Small intestine (tissue), 7 donors: ENCODE results near the gene AQP11. TPM values are rescaled to one million over a fixed set of nuclear protein-coding genes. Genes with fewer than 3 reads are reported as not detected.
"Not testable (repeated sequence)": the region's sequence is repeated elsewhere in the genome, so short reads cannot be mapped to it uniquely, and the experiment has no call there.

Source experiments
- DNase-seq, 2 donors: peaks; one replicate each; pipeline versions ENCODE4 v3.0.0 to v3.0.0-alpha.2; 2013
- FAIRE-seq: peaks from 2 replicates; lab custom pipeline; 2012; peaks lifted over from hg19 to GRCh38; lab: Jason Lieb, UNC
- H3K27ac ChIP-seq, 3 donors: one replicate each; pipeline ENCODE4 v1.5.1; 2013; ENCODE audit warnings: low read length in 2 of 3, mild to moderate bottlenecking in 2 of 3, control low read depth in 1 of 3, inconsistent platforms in 1 of 3, low read depth in 1 of 3, moderate library complexity in 1 of 3
- H3K27me3 ChIP-seq, 3 donors: one replicate each; pipeline ENCODE4 v1.6.1; 2013; ENCODE audit warnings: low read length in 3 of 3, inconsistent platforms in 1 of 3; ENCODE audit not compliant: control insufficient read depth in 3 of 3, insufficient read depth in 3 of 3
- H3K36me3 ChIP-seq, 3 donors: one replicate each; pipeline ENCODE4 v1.6.1; 2013; ENCODE audit warnings: low read length in 3 of 3, inconsistent platforms in 1 of 3, low read depth in 1 of 3, mild to moderate bottlenecking in 1 of 3, moderate library complexity in 1 of 3; ENCODE audit not compliant: control insufficient read depth in 3 of 3, insufficient read depth in 2 of 3
- H3K4me1 ChIP-seq, 3 donors: one replicate each; pipeline ENCODE4 v1.6.1; 2013; ENCODE audit warnings: low read length in 2 of 3, inconsistent platforms in 1 of 3, low read depth in 1 of 3, mild to moderate bottlenecking in 1 of 3, moderate library complexity in 1 of 3; ENCODE audit not compliant: control insufficient read depth in 3 of 3, insufficient read depth in 2 of 3
- H3K4me3 ChIP-seq, 3 donors: one replicate each; pipeline ENCODE4 v1.5.1; 2013; ENCODE audit warnings: low read length in 3 of 3, control low read depth in 1 of 3, inconsistent platforms in 1 of 3, low read depth in 1 of 3, mild to moderate bottlenecking in 1 of 3, moderate library complexity in 1 of 3
- H3K9me3 ChIP-seq, 2 donors: one replicate each; pipeline ENCODE4 v1.6.1; 2013; ENCODE audit warnings: low read depth in 1 of 2, low read length in 1 of 2; ENCODE audit not compliant: control insufficient read depth in 2 of 2, insufficient read depth in 1 of 2
- WGBS, 3 donors: extraction: QIAGEN DNeasy Blood & Tissue Kit; methylation state at CpG; one replicate each; pipeline ENCODE4 v1.1.7; 2013; 5-methylcytosine and 5-hydroxymethylcytosine counted together
- polyA plus RNA-seq, 4 donors: library from polyadenylated mRNA; stranded (reverse) in 3 of 4; unstranded in 1 of 4; fragments of 200-250 nt in 3 of 4; fragments of 120-200 nt in 1 of 4; gene quantifications; one replicate each; pipeline versions ENCODE4 v1.2.1 to v1.2.3, GENCODE V29; 2013
- donor health status: healthy with polysubstance abuse.
- donor health status: control.
- donor health status: control.
- donor health status: Bipolar disorder and iron deficiency.
- donor health status: healthy.

The AQP11 gene
- polyA plus RNA-seq, 4 donors: 9.8 to 23.5 (median 16.4) TPM

GRCh38 chr11:77633926-77634325 lies 44.2 kb downstream of the AQP11 start:
- not testable (repeated sequence) for H3K27me3 ChIP-seq, H3K27ac ChIP-seq, H3K9me3 ChIP-seq, H3K4me3 ChIP-seq, DNase-seq, FAIRE-seq, H3K4me1 ChIP-seq
- 87 to 93% (median 91%) methylated on average over 5 of the region's 5 CpGs for WGBS, 3 donors
- H3K36me3 ChIP-seq: peaks cover 0 to 13% (median 2%) of the 10 kb centered on the region in 3 donors

- H3K9me3 ChIP-seq: peaks cover 0 to 15% of the 10 kb centered on the region in 2 donors
- H3K27me3 ChIP-seq: no peaks in the 10 kb centered on the region
- 1 to 2% (median 1%) methylated on average over 14 of the region's 14 CpGs for whole genome bisulfite sequencing, 3 donors
- peak overlapping the region in 1 of 3 donors; percentile 80 for H3K27ac ChIP-seq
- H3K4me3 ChIP-seq: peak overlapping the region; percentile 76 to 91 (median 88)
- FAIRE-seq (no peak), DNase-seq (peak in 1 of 2 donors; percentile 18)
- H3K36me3 ChIP-seq: peaks cover 0 to 8% (median under 1%) of the 10 kb centered on the region in 3 donors
- peaks cover 3 to 8% (median 3%) of the 10 kb centered on the region in 3 donors for H3K4me1 ChIP-seq
These were observed 47.1 kb downstream of the AQP11 start for GRCh38 chr11:77636731-77637344.

- H3K27ac ChIP-seq: peak within 1 kb of the TSS; percentile 69 to 93 (median 80)
- H3K4me1 ChIP-seq: peaks cover 3 to 8% (median 3%) of the 10 kb centered on the region in 3 donors
- FAIRE-seq: no peak
- peaks cover 0 to 15% of the 10 kb centered on the region in 2 donors for H3K9me3 ChIP-seq
- no peaks in the 10 kb centered on the region for H3K27me3 ChIP-seq
- H3K4me3 ChIP-seq: peak within 1 kb of the TSS; percentile 76 to 91 (median 88)
- H3K36me3 ChIP-seq: peaks cover 0 to 7% (median 0%) of the 10 kb centered on the region in 3 donors
- 1% methylated on average over 39 to 41 of the region's 41 CpGs for WGBS, 3 donors
- peak; percentile 90 to 93 for DNase-seq
These were observed 47.8 kb downstream of the AQP11 start, which contains the start of gene CLNS1A for GRCh38 chr11:77637345-77638165. Gene CLNS1A (minus strand): TSS chr11:77637794. CDS start chr11:77637714, 80 bp downstream.

- WGBS, 3 donors: 79 to 85% (median 80%) methylated on average over 2 of the region's 2 CpGs
- H3K27ac ChIP-seq: no peak overlapping the region
These were observed 52.5 kb downstream of the AQP11 start for GRCh38 chr11:77642228-77642627.

DNA sequence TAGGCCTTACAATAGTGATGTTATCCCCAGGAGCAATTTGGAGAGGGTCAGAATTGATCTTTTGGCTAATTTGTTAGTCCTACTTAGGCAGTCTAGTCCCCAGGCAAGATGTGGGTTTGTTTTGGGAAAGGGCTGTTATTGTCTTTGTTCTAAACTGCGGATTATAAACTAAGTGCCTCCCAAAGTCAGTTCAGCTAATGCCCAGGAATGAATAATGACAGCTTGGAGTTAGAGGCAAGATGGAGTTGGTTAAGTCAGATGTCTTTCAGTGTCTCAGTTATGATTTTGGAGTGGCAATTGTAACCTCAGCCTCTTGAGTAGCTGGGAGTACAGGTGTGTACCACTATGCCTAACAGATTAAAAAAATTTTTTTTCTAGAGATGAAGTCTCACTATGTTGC lies 55.1 kb downstream of the AQP11 start:
- no peak for DNase-seq
- Histone ChIP-seq H3K36me3 (no peaks in the 10 kb centered on the region), H3K27me3 (no peaks in the 10 kb centered on the region), H3K4me1 (peaks cover 0 to 1% (median 0%) of the 10 kb centered on the region in 3 donors), H3K27ac (no peak overlapping the region), H3K9me3 (peaks cover 0 to 13% of the 10 kb centered on the region in 2 donors), H3K4me3 (no peak overlapping the region)
- no peak for FAIRE-seq
- WGBS, 3 donors: 76 to 94% (median 86%) methylated on average over 1 of the region's 1 CpG

More at GRCh38 chr11:77642228-77642627, 52.5 kb downstream of the AQP11 start:
- FAIRE-seq (no peak), DNase-seq (peak in 1 of 2 donors; percentile 13)
- H3K4me3 ChIP-seq: no peak overlapping the region
- H3K4me1 ChIP-seq: peaks cover 0 to 2% (median 0%) of the 10 kb centered on the region in 3 donors
- H3K9me3 ChIP-seq: peaks cover 0 to 15% of the 10 kb centered on the region in 2 donors
- H3K36me3 ChIP-seq: no peaks in the 10 kb centered on the region
- no peaks in the 10 kb centered on the region for H3K27me3 ChIP-seq

- H3K27ac ChIP-seq: no peak overlapping the region
- no peak for DNase-seq
- no peaks in the 10 kb centered on the region for H3K36me3 ChIP-seq
- no peaks in the 10 kb centered on the region for H3K27me3 ChIP-seq
- H3K4me1 ChIP-seq: peaks cover 0 to 3% (median 0%) of the 10 kb centered on the region in 3 donors
- H3K4me3 ChIP-seq: no peak overlapping the region
- no peaks in the 10 kb centered on the region for H3K9me3 ChIP-seq
- FAIRE-seq: no peak
- 72 to 83% (median 81%) methylated on average over 3 of the region's 3 CpGs for WGBS, 3 donors
These were observed 58.0 kb downstream of the AQP11 start for GRCh38 chr11:77647654-77648305.

GRCh38 chr11:77650123-77650522 lies 60.4 kb downstream of the AQP11 start:
- DNase-seq (peak; percentile 33 to 50), FAIRE-seq (no peak)
- Histone ChIP-seq H3K27me3 (no peaks in the 10 kb centered on the region), H3K4me1 (peaks cover 0 to 3% (median 0%) of the 10 kb centered on the region in 3 donors), H3K9me3 (no peaks in the 10 kb centered on the region), H3K27ac (peak overlapping the region in 1 of 3 donors; percentile 15), H3K36me3 (no peaks in the 10 kb centered on the region), H3K4me3 (no peak overlapping the region)
- WGBS, 3 donors: 9 to 52% (median 34%) methylated on average over 3 of the region's 3 CpGs
